ENCODE data around the gene SGTB.

The SGTB gene, protein sequence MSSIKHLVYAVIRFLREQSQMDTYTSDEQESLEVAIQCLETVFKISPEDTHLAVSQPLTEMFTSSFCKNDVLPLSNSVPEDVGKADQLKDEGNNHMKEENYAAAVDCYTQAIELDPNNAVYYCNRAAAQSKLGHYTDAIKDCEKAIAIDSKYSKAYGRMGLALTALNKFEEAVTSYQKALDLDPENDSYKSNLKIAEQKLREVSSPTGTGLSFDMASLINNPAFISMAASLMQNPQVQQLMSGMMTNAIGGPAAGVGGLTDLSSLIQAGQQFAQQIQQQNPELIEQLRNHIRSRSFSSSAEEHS

DNA sequence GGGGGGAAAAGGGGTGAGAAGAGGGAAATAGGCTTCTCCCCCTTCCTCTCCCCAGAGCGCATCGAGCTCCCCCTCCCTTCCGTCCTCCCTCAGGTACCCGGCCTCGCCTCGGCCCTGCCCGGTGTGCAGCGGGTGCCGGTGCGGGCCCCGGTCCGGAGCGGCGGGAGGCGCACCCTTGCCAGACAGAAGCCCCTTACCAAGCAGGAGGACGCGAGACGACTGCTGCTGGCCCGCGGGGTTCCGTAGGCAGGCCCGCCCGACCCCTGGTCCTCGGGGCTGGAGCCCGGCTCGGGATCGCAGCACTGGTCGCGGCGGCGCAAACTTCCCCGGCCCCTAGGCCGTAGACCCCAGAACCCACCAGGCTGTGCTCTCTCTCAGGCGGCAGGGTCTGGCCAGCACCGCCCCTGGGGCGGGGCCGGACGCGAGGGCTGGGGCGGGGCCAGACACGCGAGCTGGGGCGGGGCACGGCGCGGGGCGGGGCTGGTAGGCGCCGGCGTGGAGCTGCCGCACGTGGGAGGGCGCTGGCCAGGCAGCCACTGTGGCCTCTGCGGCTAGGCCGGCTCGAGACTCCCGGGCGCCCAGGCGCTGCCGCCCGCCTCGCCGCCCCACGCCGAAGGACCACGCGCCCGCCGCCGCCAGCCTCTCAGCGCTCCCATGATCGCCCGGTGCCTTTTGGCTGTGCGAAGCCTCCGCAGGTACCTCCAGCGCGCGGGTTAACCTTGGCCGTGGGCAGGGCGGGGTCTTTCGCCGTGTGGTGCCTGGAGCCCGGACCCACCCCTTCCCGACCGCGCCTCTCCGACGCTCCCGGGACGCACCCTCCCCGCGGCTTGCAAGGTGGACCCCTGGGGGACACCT is at the start of gene SGTB, which contains the start of gene NLN:
TSS of gene SGTB (minus strand) at position 390 of the 855 bp plus-strand sequence. CDS start 1,302 bp downstream, outside the sequence.
TSS of gene NLN (plus strand) at position 486 of the 855 bp plus-strand sequence. CDS start at position 655, 169 bp downstream.
- peaks cover 0 to 37% (median 7%) of the 10 kb centered on the region in 4 donors for H3K4me1 ChIP-seq
- TF ChIP-seq, protein P1, sequence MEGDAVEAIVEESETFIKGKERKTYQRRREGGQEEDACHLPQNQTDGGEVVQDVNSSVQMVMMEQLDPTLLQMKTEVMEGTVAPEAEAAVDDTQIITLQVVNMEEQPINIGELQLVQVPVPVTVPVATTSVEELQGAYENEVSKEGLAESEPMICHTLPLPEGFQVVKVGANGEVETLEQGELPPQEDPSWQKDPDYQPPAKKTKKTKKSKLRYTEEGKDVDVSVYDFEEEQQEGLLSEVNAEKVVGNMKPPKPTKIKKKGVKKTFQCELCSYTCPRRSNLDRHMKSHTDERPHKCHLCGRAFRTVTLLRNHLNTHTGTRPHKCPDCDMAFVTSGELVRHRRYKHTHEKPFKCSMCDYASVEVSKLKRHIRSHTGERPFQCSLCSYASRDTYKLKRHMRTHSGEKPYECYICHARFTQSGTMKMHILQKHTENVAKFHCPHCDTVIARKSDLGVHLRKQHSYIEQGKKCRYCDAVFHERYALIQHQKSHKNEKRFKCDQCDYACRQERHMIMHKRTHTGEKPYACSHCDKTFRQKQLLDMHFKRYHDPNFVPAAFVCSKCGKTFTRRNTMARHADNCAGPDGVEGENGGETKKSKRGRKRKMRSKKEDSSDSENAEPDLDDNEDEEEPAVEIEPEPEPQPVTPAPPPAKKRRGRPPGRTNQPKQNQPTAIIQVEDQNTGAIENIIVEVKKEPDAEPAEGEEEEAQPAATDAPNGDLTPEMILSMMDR (IDR thresholded peaks at IDR 0.05): no peak
- peak within 1 kb of the TSS; percentile 73 to 92 for H3K4me3 ChIP-seq
- no peaks in the 10 kb centered on the region for H3K9me3 ChIP-seq
- peak; percentile 72 to 91 for DNase-seq
- intact Hi-C loops (cut with DNase I; ENCODE audit: low total_unique reads): loop anchor here (10.0 kb wide), 2 partner anchors 97 to 203 kb away; partner anchors contain the start of genes ERBIN, SHLD3, TRAPPC13 and TRIM23
- no peaks in the 10 kb centered on the region for H3K36me3 ChIP-seq
- no peaks in the 10 kb centered on the region for H3K27me3 ChIP-seq
- H3K27ac ChIP-seq: peak within 1 kb of the TSS; percentile 76 to 82

DNA sequence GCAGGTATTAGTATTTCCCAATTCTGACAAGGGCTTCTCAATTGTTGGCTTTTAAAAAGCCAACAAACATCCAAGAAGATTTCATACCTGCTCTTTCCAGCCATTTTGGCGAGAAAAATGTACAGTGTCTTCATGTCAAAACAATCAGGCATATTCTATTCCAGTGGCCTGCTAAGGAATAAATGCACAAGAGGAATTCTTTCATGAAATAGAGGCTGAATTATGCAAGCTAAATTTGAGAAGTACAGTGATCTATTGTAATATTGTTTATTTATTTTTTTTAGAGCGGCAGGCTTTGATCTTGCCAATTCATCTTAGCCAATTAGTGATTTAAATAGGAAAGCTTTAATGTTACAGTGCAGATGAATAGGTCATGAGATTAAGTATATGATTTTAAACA is 49.4 kb upstream of the SGTB start:
- Histone ChIP-seq H3K27ac (no peak overlapping the region), H3K4me1 (peaks cover 0 to 8% (median 0%) of the 10 kb centered on the region in 4 donors), H3K27me3 (no peaks in the 10 kb centered on the region), H3K36me3 (peaks cover 0 to 12% (median 6%) of the 10 kb centered on the region in 3 donors), H3K4me3 (no peak overlapping the region), H3K9me3 (no peaks in the 10 kb centered on the region)
- intact Hi-C loops (cut with DNase I; ENCODE audit: low total_unique reads): no loop called here
- TF ChIP-seq, protein P1 (IDR thresholded peaks at IDR 0.05): no peak
- DNase-seq: no peak

DNA sequence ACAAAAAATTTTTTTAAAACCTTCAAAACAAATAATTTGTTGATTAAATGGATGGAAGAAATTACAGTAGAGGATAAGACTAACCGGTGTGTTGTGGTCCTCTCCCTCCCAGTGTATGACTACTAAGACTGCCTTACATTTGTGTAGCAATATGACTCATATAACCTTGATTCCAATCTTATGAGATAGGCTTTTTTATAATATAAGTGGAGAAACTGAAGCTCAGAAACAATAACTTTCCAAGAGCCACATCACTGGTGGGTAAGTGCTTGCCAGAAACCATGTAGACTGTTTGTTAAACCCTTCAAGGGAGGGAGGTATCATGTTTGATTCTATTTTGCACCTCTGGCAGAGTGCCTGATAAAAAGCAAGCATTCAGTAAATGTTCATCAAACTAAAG is 47.6 kb upstream of the SGTB start:
- TF ChIP-seq, protein P1 (IDR thresholded peaks at IDR 0.05): no peak
- Histone ChIP-seq H3K36me3 (peaks cover 0 to 14% (median 6%) of the 10 kb centered on the region in 3 donors), H3K4me3 (no peak overlapping the region), H3K27ac (no peak overlapping the region), H3K4me1 (peaks cover 0 to 8% (median 0%) of the 10 kb centered on the region in 4 donors), H3K9me3 (no peaks in the 10 kb centered on the region), H3K27me3 (no peaks in the 10 kb centered on the region)
- no peak for DNase-seq
- intact Hi-C loops (cut with DNase I; ENCODE audit: low total_unique reads): no loop called here

DNA sequence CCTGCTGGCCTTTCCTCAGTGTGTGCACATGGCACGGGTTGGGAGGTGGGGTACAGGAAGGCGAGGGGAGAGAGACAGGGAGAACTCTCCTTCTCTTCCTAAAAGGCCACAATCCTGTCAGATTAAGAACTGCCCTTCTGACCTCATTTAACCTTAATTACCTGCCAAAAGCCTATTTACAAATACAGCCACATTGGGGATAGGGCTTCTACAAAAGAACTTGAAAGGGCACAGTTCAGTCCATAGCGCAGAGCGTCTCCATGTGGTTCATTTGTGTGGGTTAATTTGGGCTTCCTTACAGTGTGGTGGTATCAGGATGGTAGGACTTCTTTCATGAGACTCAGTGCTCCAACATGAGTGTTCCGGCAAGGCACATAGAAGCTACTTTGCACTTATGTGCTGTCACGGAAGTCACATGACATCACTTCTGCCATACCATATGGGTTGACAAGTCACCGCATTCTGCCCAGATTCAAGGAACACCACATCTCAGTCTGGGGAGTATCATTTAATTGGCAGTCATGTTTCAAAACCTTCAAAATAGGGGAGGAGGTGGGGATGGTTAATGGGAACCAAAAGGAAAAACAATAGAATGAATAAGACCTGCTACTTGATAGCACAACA is 46.9 kb upstream of the SGTB start:
- H3K27me3 ChIP-seq: no peaks in the 10 kb centered on the region
- no peak overlapping the region for H3K4me3 ChIP-seq
- peaks cover 0 to 14% (median 6%) of the 10 kb centered on the region in 3 donors for H3K36me3 ChIP-seq
- peaks cover 0 to 8% (median 0%) of the 10 kb centered on the region in 4 donors for H3K4me1 ChIP-seq
- no peak for DNase-seq
- TF ChIP-seq, protein P1 (IDR thresholded peaks at IDR 0.05): no peak
- H3K27ac ChIP-seq: no peak overlapping the region
- intact Hi-C loops (cut with DNase I; ENCODE audit: low total_unique reads): no loop called here
- no peaks in the 10 kb centered on the region for H3K9me3 ChIP-seq

DNA sequence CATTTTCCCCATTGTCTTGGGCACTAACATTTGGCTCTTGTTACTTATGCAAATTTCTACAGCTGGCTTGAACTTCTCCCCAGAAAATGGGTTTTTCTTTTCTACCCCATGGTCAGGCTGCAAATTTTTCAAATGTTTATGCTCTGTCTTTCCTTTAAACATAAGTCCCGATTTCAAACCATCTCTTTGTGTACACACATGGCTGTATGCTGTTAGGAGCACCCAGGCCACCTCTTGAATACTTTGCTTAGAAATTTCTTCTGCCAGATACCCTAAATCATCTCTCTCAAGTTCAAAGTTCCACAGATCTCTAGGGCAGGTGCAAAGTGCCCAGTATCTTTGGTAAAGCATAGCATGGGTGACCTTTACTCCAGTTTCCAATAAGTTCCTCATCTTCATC is 45.7 kb upstream of the SGTB start:
- intact Hi-C loops (cut with DNase I; ENCODE audit: low total_unique reads): no loop called here
- no peaks in the 10 kb centered on the region for H3K9me3 ChIP-seq
- no peak for DNase-seq

More for the DNA sequence above, 45.7 kb upstream of the SGTB start:
- Histone ChIP-seq H3K27ac (no peak overlapping the region), H3K4me1 (peaks cover 0 to 8% (median 0%) of the 10 kb centered on the region in 4 donors), H3K36me3 (peaks cover 0 to 18% (median 6%) of the 10 kb centered on the region in 3 donors), H3K27me3 (no peaks in the 10 kb centered on the region), H3K4me3 (no peak overlapping the region)
- TF ChIP-seq, protein P1 (IDR thresholded peaks at IDR 0.05): no peak
